Measurements from ENCODE around the gene VAMP1. TPM values are rescaled to one million over a fixed set of nuclear protein-coding genes. Genes with fewer than 3 reads are reported as not detected.
A peak's percentile ranks its signal among the peaks of the same experiment; 100 is the strongest.

VAMP1 gene
- total RNA-seq, 1 donor from 2014 or later, result 14.0 TPM

- DNase-seq, result peak; percentile 37
- Mint-ChIP-seq H3K9me3 (ENCODE audit: unreplicated experiment) (peaks cover 13% of the 10 kb centered on the region), H3K4me3 (ENCODE audit: unreplicated experiment) (peak overlapping the region; percentile 83), H3K27me3 (ENCODE audit: unreplicated experiment) (peaks cover 7% of the 10 kb centered on the region), H3K27ac (ENCODE audit: unreplicated experiment) (peak overlapping the region; percentile 97), H3K4me1 (ENCODE audit: low read depth, unreplicated experiment) (peaks cover 18% of the 10 kb centered on the region), H3K36me3 (ENCODE audit: unreplicated experiment) (no peaks in the 10 kb centered on the region)
- TF ChIP-seq, protein P1, sequence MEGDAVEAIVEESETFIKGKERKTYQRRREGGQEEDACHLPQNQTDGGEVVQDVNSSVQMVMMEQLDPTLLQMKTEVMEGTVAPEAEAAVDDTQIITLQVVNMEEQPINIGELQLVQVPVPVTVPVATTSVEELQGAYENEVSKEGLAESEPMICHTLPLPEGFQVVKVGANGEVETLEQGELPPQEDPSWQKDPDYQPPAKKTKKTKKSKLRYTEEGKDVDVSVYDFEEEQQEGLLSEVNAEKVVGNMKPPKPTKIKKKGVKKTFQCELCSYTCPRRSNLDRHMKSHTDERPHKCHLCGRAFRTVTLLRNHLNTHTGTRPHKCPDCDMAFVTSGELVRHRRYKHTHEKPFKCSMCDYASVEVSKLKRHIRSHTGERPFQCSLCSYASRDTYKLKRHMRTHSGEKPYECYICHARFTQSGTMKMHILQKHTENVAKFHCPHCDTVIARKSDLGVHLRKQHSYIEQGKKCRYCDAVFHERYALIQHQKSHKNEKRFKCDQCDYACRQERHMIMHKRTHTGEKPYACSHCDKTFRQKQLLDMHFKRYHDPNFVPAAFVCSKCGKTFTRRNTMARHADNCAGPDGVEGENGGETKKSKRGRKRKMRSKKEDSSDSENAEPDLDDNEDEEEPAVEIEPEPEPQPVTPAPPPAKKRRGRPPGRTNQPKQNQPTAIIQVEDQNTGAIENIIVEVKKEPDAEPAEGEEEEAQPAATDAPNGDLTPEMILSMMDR (IDR thresholded peaks at IDR 0.05; ENCODE audit: partially characterized antibody, unreplicated experiment), result no peak
These were observed 19.6 kb downstream of the VAMP1 start for GRCh38 chr12:6450869-6451347.

DNA sequence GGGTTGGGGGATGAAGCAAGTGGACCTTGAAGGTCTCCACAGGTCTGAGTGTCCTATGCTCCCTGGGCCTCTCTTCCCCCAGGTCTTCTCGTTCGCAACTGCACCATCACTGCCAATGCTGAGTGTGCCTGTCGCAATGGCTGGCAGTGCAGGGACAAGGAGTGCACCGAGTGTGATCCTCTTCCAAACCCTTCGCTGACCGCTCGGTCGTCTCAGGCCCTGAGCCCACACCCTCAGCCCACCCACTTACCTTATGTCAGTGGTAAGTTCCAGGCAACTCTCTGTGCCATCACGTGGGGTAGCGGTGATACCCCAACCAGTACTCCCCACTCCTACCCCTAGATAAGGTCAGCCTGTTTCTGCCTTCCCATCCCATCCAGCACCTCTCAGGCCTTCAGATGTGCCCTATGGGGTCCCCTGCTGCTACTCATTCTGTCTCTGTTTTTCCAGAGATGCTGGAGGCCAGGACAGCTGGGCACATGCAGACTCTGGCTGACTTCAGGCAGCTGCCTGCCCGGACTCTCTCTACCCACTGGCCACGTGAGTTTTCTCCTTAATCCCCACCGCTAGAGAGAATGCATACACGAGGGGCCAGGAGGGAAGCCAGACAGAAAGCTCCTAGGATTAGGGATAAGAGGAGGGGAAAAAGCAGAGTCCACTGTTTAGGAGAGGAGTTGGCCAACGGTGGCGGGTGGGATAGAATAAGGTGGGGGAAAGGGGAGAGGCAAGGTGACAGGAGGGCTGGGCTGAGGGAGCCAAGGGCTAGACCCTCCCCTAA, 20.2 kb downstream of the VAMP1 start:
- no peak for DNase-seq
- peaks cover 18% of the 10 kb centered on the region for H3K4me1 Mint-ChIP-seq (ENCODE audit: low read depth, unreplicated experiment)
- TF ChIP-seq, protein P1 (IDR thresholded peaks at IDR 0.05; ENCODE audit: partially characterized antibody, unreplicated experiment), result no peak
- H3K36me3 Mint-ChIP-seq (ENCODE audit: unreplicated experiment), result no peaks in the 10 kb centered on the region
- H3K9me3 Mint-ChIP-seq (ENCODE audit: unreplicated experiment), result peaks cover 13% of the 10 kb centered on the region
- H3K4me3 Mint-ChIP-seq (ENCODE audit: unreplicated experiment), result peak overlapping the region; percentile 83
- H3K27ac Mint-ChIP-seq (ENCODE audit: unreplicated experiment), result peak overlapping the region; percentile 97
- H3K27me3 Mint-ChIP-seq (ENCODE audit: unreplicated experiment), result peaks cover 7% of the 10 kb centered on the region

DNA sequence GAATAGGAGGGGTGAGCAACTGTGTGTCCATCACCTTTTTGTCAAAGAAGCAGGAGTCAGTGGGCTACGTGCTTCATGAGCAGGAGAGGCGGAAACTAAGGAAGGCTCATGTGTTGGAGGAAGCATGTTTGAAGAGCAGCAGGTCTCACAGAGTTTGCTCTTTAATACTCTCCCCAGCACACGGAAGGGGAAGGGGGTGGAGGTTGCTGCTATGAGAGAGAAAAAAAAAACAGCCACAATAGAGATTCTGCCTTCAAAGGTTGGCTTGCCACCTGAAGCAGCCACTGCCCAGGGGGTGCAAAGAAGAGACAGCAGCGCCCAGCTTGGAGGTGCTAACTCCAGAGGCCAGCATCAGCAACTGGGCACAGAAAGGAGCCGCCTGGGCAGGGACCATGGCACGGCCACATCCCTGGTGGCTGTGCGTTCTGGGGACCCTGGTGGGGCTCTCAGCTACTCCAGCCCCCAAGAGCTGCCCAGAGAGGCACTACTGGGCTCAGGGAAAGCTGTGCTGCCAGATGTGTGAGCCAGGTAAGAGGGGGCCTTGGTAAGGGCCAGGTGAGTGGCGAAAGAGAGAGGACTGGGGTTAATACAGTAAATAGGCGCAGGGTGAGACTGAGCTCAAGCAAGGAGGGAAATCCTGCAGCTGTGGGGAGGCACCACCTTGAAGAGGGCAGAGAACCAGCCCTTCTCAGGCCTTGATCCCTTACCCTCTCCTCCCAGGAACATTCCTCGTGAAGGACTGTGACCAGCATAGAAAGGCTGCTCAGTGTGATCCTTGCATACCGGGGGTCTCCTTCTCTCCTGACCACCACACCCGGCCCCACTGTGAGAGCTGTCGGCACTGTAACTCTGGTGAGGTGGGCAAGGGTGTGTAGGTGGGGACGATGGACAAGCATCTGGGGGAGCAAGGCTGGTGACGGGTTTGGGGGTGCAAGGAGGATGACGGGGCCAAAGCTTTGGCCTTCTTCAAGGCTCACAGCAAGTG, 25.5 kb downstream of the VAMP1 start, which contains the start of gene CD27:
TSS of gene CD27 (plus strand) at position 252 of the 985 bp plus-strand sequence. CDS start at position 393, 141 bp downstream.
- Mint-ChIP-seq H3K9me3 (ENCODE audit: unreplicated experiment) (no peaks in the 10 kb centered on the region), H3K4me1 (ENCODE audit: low read depth, unreplicated experiment) (no peaks in the 10 kb centered on the region), H3K27me3 (ENCODE audit: unreplicated experiment) (peaks cover 2% of the 10 kb centered on the region), H3K4me3 (ENCODE audit: unreplicated experiment) (no peak within 1 kb of the TSS), H3K27ac (ENCODE audit: unreplicated experiment) (no peak within 1 kb of the TSS), H3K36me3 (ENCODE audit: unreplicated experiment) (no peaks in the 10 kb centered on the region)
- DNase-seq, result no peak
- TF ChIP-seq, protein P1 (IDR thresholded peaks at IDR 0.05; ENCODE audit: partially characterized antibody, unreplicated experiment), result no peak

DNA sequence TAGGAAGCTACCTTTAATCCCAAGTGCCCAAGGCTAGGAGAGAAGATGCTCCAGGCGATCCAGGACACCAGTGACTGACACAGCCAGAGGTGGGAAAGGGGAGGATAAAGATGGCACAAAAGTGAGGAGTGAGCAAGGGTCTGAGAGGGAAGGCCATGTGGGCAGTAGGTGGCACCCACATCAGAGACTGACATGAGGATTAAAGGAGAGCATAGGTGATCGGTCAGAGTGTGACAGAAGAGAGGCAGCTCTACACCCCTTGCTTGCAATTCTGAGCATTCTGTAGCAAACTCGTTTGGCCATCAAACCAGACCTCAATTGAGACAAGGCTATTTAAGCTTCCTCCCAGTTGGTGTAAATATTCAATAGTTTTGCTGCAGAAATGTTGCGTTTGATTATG, 26.4 kb downstream of the VAMP1 start:
- Mint-ChIP-seq H3K4me1 (ENCODE audit: low read depth, unreplicated experiment) (no peaks in the 10 kb centered on the region), H3K4me3 (ENCODE audit: unreplicated experiment) (no peak overlapping the region), H3K36me3 (ENCODE audit: unreplicated experiment) (no peaks in the 10 kb centered on the region), H3K27ac (ENCODE audit: unreplicated experiment) (no peak overlapping the region), H3K9me3 (ENCODE audit: unreplicated experiment) (no peaks in the 10 kb centered on the region), H3K27me3 (ENCODE audit: unreplicated experiment) (peaks cover 2% of the 10 kb centered on the region)
- TF ChIP-seq, protein P1 (IDR thresholded peaks at IDR 0.05; ENCODE audit: partially characterized antibody, unreplicated experiment), result no peak
- no peak for DNase-seq

Measured in glutamatergic neuron (in vitro differentiated cells).